Stimulated activated CD8-positive, alpha-beta memory T cell treated with anti-CD3 and anti-CD28 coated beads, Interleukin-2, amount 100 ng/mL, for 1 hour (primary cell): Measurements from ENCODE around the gene SPACA7.

ENCODE experiments used
- DNase-seq, 2 donors: peaks; one replicate each; pipeline ENCODE4 v3.0.0-alpha.2; 2020; ENCODE audit warnings: low read depth in 2 of 2

The SPACA7 gene

GRCh38 chr13:112447761-112448603 is 71.8 kb downstream of the SPACA7 start:
- DNase-seq = no peak

GRCh38 chr13:112448621-112449544 is 72.7 kb downstream of the SPACA7 start:
- DNase-seq = no peak

DNA sequence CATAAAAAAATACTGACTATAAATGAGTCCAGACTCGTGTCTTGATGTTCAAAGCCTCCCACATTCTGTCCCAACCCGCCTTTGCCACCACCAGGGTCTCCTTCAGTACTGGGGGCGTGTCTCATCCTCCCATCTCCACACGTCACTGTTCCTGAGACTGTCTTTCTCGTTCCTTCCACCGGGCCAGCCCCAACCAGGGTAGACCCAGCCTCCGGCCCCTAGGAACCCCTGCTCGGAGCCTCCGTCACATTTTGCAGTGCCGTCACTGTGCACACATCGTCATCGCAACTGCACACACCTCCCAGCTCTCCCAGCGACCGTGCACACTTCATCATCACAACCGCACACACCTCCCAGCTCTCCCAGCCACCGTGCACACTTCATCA is 73.4 kb downstream of the SPACA7 start:
- no peak for DNase-seq

- no peak for DNase-seq
Observed at GRCh38 chr13:112450118-112450903, 74.2 kb downstream of the SPACA7 start.

- no peak for DNase-seq
Observed at GRCh38 chr13:112450904-112451240, 74.7 kb downstream of the SPACA7 start.

- no peak for DNase-seq
Observed at GRCh38 chr13:112451512-112452379, 75.6 kb downstream of the SPACA7 start.

GRCh38 chr13:112452380-112453206 is 76.4 kb downstream of the SPACA7 start:
- DNase-seq = no peak

DNA sequence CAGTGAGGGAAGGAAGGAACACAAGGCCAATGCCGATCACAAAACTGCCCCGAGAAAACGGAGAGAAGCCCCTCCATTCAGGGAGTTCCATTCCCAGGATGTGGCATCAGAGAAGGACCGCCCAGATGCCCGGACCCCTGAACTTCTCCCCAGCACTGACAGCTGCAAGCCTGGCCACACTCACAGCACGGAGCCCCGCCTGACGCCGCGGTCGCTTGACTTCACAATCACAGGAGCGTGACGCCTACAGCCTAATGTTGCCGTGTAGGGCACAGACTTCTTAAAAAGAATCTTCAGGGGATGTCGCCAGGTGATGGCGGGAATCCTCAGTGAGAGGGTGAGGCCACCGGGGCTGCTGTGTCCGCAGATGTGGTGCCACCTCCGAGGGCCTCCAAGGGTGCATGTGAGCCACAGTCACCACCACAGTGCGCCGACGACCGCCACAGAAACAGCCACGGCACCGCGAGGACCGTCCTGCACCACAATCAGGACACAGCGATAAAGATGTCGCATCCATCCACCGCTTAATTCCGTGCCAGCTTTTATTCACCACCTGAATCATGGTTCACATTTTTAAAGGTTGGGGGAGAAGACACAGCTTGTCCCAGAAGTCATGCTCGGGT is 77.2 kb downstream of the SPACA7 start:
- no peak for DNase-seq

DNA sequence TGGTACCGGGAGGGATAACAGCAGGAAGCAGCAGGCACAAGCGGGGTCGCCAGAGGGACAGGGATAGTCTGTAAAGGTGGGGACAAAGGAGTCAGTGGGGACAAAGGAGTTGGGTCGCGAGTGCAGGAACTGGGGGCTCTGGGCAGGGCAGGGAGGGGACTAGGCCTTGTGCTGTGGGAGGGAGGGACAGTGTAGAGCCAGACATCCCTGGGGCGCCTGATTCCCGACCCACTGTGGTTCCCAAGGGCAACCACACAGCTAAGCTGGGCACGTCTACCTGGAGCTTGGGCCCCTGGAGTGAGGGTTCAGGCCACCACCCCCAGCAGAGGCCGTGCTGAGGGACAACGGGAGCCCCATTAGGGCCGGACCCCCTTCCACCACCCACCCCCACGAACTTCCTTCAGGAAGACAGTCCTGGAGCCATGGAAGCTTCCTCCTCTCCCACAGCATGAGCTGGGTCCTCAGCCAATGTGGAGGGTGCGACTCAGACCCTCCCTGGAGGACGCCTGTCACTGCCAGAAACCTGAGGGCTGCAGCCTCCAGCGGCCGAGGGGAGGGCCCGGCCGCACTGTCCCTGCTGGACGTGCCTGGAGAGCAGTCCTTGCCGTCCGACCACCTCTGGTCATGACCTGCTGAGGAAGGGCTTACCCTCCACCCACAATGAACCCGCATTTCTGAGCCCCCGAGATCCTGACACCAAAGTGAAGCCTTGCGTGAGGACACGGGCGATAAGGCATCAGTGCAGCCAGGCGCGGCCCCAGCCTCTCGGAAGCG is 77.9 kb downstream of the SPACA7 start:
- DNase-seq = no peak

GRCh38 chr13:112454648-112455334 is 78.6 kb downstream of the SPACA7 start:
- DNase-seq = no peak

- DNase-seq = no peak
Observed at GRCh38 chr13:112455476-112456059, 79.4 kb downstream of the SPACA7 start.

DNA sequence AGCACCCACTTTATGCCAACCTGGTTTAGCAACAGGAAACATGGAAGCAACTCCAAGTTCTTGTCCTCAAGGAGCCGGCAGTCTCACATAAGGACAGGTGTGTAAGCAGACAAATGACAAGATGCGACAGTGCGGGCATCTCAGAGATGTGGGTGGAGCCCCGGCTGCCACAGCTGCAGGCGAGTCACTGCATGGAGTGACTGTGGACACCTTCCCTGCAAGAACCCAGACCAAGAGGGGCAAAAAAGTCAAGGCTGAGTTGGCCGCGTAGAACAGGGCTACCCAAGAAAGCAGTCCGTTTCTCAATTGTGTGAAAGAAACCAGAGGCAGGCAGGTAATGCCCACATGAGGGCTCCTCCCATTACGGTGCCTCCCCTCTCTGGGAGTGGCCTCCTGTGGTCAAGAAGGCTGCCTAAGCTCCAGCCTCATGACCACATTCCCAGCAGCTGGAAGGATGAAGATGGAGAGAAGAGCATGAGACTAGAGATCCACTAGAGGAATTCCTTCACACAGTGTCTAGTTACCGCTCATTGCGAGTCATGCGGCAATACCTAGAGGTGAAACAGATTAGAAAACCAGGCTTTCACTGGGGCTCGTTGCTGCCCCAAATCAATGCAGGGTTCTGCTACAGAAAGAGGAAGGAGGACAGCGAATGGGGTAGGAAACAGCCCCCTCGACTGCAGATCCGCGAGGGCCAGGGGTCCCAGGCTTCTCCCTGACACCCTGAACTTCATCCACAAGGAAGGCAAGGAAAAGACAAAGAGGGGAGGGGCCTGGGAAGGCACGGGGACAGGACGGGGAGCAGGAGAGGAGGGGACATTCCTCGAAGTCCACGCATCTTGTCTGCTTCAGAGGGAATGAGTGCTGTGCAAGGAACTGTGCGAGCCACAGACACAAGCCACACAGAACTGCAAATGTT is 80.2 kb downstream of the SPACA7 start:
- no peak for DNase-seq

DNA sequence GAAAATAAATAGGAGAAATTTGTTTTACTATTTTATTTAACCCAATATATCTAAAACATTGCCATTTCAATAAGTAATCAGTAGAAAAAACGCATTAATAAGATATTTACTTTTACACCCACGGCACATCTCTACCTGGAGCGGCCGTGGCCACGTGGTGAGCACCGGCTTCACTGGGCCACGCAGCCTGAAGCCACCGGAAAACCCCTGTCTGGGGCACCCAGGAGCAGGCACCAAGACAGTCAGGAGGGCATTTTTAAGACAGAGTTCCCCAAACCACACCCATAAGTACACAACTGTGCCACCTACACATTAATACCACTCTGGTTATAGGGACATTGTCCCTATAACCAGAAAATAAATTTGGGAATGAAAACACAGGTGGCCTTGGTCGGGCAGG is 80.9 kb downstream of the SPACA7 start:
- DNase-seq = no peak

DNA sequence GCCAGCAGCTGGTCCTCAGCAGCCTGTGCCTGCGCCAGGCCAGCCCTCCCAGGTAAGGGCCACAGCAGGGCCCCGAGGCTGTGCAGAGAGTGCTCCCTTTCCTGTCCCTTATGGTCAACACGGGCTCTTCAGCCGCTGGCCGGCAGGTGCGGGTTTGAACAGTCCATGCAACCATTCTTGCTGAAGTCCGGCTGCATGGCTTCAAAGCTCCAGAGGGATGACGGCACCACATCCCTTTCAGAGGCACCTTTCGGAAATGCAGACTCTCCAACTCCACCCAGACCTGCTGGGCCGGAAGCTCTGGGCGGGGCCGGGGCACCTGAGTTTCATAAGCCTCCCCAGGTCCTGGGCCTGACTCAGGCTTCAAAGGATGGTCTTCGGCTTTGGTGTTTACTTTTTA is 81.3 kb downstream of the SPACA7 start:
- DNase-seq = no peak

GRCh38 chr13:112462408-112462807 is 86.3 kb downstream of the SPACA7 start:
- no peak for DNase-seq

DNA sequence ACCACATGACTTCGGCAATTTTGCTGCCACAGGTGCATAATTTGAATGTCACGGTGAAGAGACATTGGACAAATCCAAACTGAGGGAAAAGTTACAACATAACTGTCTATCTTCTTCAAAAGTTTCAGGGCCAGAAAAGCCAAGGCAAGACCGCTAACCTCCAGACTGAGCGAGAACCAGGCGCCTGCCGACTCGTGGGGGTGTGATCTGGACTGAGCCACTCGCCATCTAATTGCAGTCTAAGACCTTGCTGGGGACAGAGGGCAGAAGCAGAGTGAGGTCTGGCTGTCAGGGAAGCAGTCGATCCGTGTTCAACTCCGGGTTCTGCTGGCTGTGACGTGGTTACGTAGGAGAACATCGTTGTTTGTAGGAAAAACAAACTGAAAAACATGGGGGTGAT is 88.6 kb downstream of the SPACA7 start:
- DNase-seq = no peak
